H1 (cell line): ENCODE data around the gene NYAP2. TPM values are rescaled to one million over a fixed set of nuclear protein-coding genes. Genes with fewer than 3 reads are reported as not detected.

ENCODE experiments used
- CTCF ChIA-PET: fragments of 300-600 bp; sonication (Branson Sonifier 250); formaldehyde crosslinking; loops from one replicate; lab custom pipeline; 2021; ENCODE audit not compliant: partially characterized antibody; lab: Charles Lee
- POLR2A ChIA-PET: fragments of 300-600 bp; sonication (Branson Sonifier 250); formaldehyde crosslinking; loops from one replicate; lab custom pipeline; 2021; ENCODE audit warnings: inconsistent platforms; ENCODE audit not compliant: partially characterized antibody; lab: Charles Lee
- DNase-seq, 2 experiments: peaks; one replicate each; pipeline versions ENCODE4 v3.0.0 to v3.0.0-alpha.2; 2010 to 2022; ENCODE audit warnings: low spot score in 2 of 2, low read depth in 1 of 2, mixed read lengths in 1 of 2
- FAIRE-seq: peaks from 2 replicates; lab custom pipeline; 2011; peaks lifted over from hg19 to GRCh38; lab: Jason Lieb, UNC
- H2AFZ ChIP-seq: 2 replicates; pipeline ENCODE4 v1.8.1; 2012; ENCODE audit warnings: low read length, inconsistent platforms
- H2AK5ac ChIP-seq: 2 replicates; pipeline ENCODE4 v1.6.1; 2013; ENCODE audit warnings: low read depth, low read length
- H2BK120ac ChIP-seq: replicated peaks from 2 replicates; pipeline ENCODE3; 2013; ENCODE audit warnings: low read depth, low read length, inconsistent platforms
- H2BK12ac ChIP-seq: 2 replicates; pipeline ENCODE4 v1.6.1; 2013; ENCODE audit warnings: low read depth, low read length
- H2BK15ac ChIP-seq: 2 replicates; pipeline ENCODE4 v1.6.1; 2013; ENCODE audit warnings: low read length
- H2BK20ac ChIP-seq: 2 replicates; pipeline ENCODE4 v1.6.1; 2013; ENCODE audit warnings: low read length
- H2BK5ac ChIP-seq: 2 replicates; pipeline ENCODE4 v1.6.1; 2013; ENCODE audit warnings: low read depth, low read length
- H3K14ac ChIP-seq: 2 replicates; pipeline ENCODE4 v1.6.1; 2013; ENCODE audit warnings: inconsistent platforms; ENCODE audit not compliant: insufficient read length
- H3K18ac ChIP-seq: 2 replicates; pipeline ENCODE4 v1.6.1; 2013; ENCODE audit warnings: low read length; ENCODE audit errors: extremely low read depth
- H3K23ac ChIP-seq: 2 replicates; pipeline ENCODE4 v1.6.1; 2013; ENCODE audit warnings: inconsistent platforms; ENCODE audit not compliant: insufficient read length
- H3K23me2 ChIP-seq: 2 replicates; pipeline ENCODE4 v1.6.1; 2013; ENCODE audit warnings: low read depth, low read length
- H3K27ac ChIP-seq: 2 replicates; pipeline ENCODE4 v1.6.1; 2011; ENCODE audit warnings: low read depth, low read length, inconsistent platforms
- H3K27me3 ChIP-seq, 4 experiments: replicated peaks in 1 of 4; 1 replicate in 1 of 4; 2 replicates in 3 of 4; pipeline versions ENCODE4 v1.6.1 to v1.8.1; 2011 to 2013; ENCODE audit warnings: low read length in 3 of 4, mild to moderate bottlenecking in 3 of 4, inconsistent platforms in 2 of 4, mixed read lengths in 2 of 4, moderate library complexity in 1 of 4; ENCODE audit not compliant: control insufficient read depth in 3 of 4, insufficient read depth in 3 of 4; ENCODE audit errors: extremely low read depth in 1 of 4
- H3K36me3 ChIP-seq, 4 experiments: 2 replicates each; pipeline versions ENCODE4 v1.6.1 to v1.8.1; 2011 to 2013; ENCODE audit warnings: mild to moderate bottlenecking in 4 of 4, low read length in 3 of 4, moderate library complexity in 2 of 4, control low read depth in 1 of 4, inconsistent platforms in 1 of 4; ENCODE audit not compliant: insufficient read depth in 4 of 4, control insufficient read depth in 2 of 4
- H3K4ac ChIP-seq: replicated peaks from 2 replicates; pipeline ENCODE3; 2013; ENCODE audit warnings: low read length, low read depth, mixed read lengths, inconsistent platforms; ENCODE audit not compliant: insufficient read length
- H3K4me1 ChIP-seq, 4 experiments: replicated peaks in 1 of 4; 1 replicate in 1 of 4; 2 replicates in 3 of 4; pipeline versions ENCODE4 v1.6.1 to v1.8.1; 2011 to 2013; ENCODE audit warnings: low read length in 3 of 4, inconsistent platforms in 2 of 4, mixed read lengths in 1 of 4; ENCODE audit not compliant: insufficient read depth in 4 of 4, control insufficient read depth in 3 of 4
- H3K4me2 ChIP-seq, 2 experiments: 2 replicates each; pipeline versions ENCODE4 v1.6.1 to v1.8.1; 2011 to 2013; ENCODE audit warnings: low read depth in 2 of 2, low read length in 2 of 2, control low read depth in 1 of 2, inconsistent platforms in 1 of 2, mild to moderate bottlenecking in 1 of 2; ENCODE audit not compliant: insufficient read depth in 1 of 2
- H3K4me3 ChIP-seq, 4 experiments: fragments of 200-600, 300-600 bp in 1 of 4; sonication (generic), shearing (Covaris generic), sonication (Bioruptor Twin) in 1 of 4; 2 replicates each; pipeline versions ENCODE4 v1.5.1 to v1.8.1; 2011 to 2016; ENCODE audit warnings: low read length in 4 of 4, low read depth in 3 of 4, control low read depth in 2 of 4, inconsistent platforms in 2 of 4, mild to moderate bottlenecking in 2 of 4, mixed read lengths in 1 of 4, moderate library complexity in 1 of 4; ENCODE audit not compliant: insufficient read depth in 2 of 4; ENCODE audit errors: extremely low read depth in 1 of 4
- H3K56ac ChIP-seq: replicated peaks from 2 replicates; pipeline ENCODE3; 2013; ENCODE audit warnings: low read depth, mild to moderate bottlenecking, mixed read lengths, low read length, inconsistent platforms; ENCODE audit not compliant: insufficient read length
- H3K79me1 ChIP-seq: 2 replicates; pipeline ENCODE4 v1.6.1; 2013; ENCODE audit warnings: low read depth, low read length, control low read depth
- H3K79me2 ChIP-seq, 2 experiments: 2 replicates each; pipeline versions ENCODE4 v1.6.1 to v1.8.1; 2012 to 2013; ENCODE audit warnings: low read length in 2 of 2, mild to moderate bottlenecking in 2 of 2, inconsistent platforms in 1 of 2; ENCODE audit not compliant: insufficient read depth in 2 of 2, control insufficient read depth in 1 of 2
- H3K9ac ChIP-seq, 4 experiments: replicated peaks in 1 of 4; 1 replicate in 1 of 4; 2 replicates in 3 of 4; pipeline versions ENCODE4 v1.6.1 to v1.8.1; 2011 to 2013; ENCODE audit warnings: low read depth in 3 of 4, low read length in 3 of 4, control low read depth in 2 of 4, mild to moderate bottlenecking in 2 of 4, moderate library complexity in 2 of 4, inconsistent platforms in 1 of 4; ENCODE audit errors: extremely low read depth in 1 of 4
- H3K9me3 ChIP-seq, 2 experiments: 2 replicates each; pipeline versions ENCODE4 v1.6.1 to v1.8.1; 2012 to 2013; ENCODE audit warnings: mild to moderate bottlenecking in 2 of 2, moderate library complexity in 2 of 2, control low read depth in 1 of 2, inconsistent platforms in 1 of 2, low read depth in 1 of 2, low read length in 1 of 2, mixed read lengths in 1 of 2; ENCODE audit not compliant: insufficient read depth in 2 of 2
- H4K20me1 ChIP-seq, 2 experiments: replicated peaks in 1 of 2; 2 replicates each; pipeline versions ENCODE3 to v1.8.1; 2011 to 2013; ENCODE audit warnings: inconsistent platforms in 2 of 2, low read length in 2 of 2, mild to moderate bottlenecking in 1 of 2; ENCODE audit not compliant: insufficient read depth in 2 of 2, control insufficient read depth in 1 of 2
- H4K5ac ChIP-seq: 2 replicates; pipeline ENCODE4 v1.6.1; 2013; ENCODE audit warnings: low read length, low read depth, mixed read lengths, inconsistent platforms; ENCODE audit not compliant: insufficient read length
- H4K8ac ChIP-seq: 2 replicates; pipeline ENCODE4 v1.8.0; 2013; ENCODE audit warnings: mild to moderate bottlenecking, moderate library complexity, low read length, inconsistent platforms; ENCODE audit not compliant: insufficient read depth; ENCODE audit errors: extremely low read depth
- H4K91ac ChIP-seq: replicated peaks from 2 replicates; pipeline ENCODE3; 2013; ENCODE audit warnings: low read length, mixed read lengths, inconsistent platforms; ENCODE audit not compliant: insufficient read length
- ATF3 ChIP-seq: IDR thresholded peaks from 2 replicates; pipeline ENCODE4 v1.6.1; 2011; ENCODE audit warnings: low read depth, mild to moderate bottlenecking, low read length; ENCODE audit not compliant: insufficient read depth
- BACH1 ChIP-seq: IDR thresholded peaks from 2 replicates; pipeline ENCODE4 v1.6.1; 2012; ENCODE audit warnings: low read length, improper control_type of control experiment
- BRCA1 ChIP-seq: IDR thresholded peaks from 2 replicates; pipeline ENCODE4 v1.6.1; 2012; ENCODE audit warnings: low read depth, low read length, improper control_type of control experiment
- CHD1 ChIP-seq: IDR thresholded peaks from 2 replicates; pipeline ENCODE4 v1.6.1; 2012; ENCODE audit warnings: low read depth, low read length, improper control_type of control experiment
- PHF8 ChIP-seq: fragments of 200-600 bp; sonication (generic); conservative IDR thresholded peaks from 2 replicates; pipeline ENCODE4 v1.7.1; 2012; ENCODE audit warnings: low read depth, mild to moderate bottlenecking, inconsistent platforms, low read length, moderate library complexity
- RBBP5 ChIP-seq: IDR thresholded peaks from 2 replicates; pipeline ENCODE4 v1.7.1; 2012; ENCODE audit warnings: low read depth, mild to moderate bottlenecking, inconsistent platforms, low read length, moderate library complexity, borderline replicate concordance
- SIX5 ChIP-seq: IDR thresholded peaks from 2 replicates; pipeline ENCODE4 v1.6.1; 2011; ENCODE audit warnings: mild to moderate bottlenecking, low read depth, low read length
- SP2 ChIP-seq: IDR thresholded peaks from 2 replicates; pipeline ENCODE4 v1.6.1; 2012; ENCODE audit warnings: mild to moderate bottlenecking, low read length, inconsistent platforms
- SP4 ChIP-seq: IDR thresholded peaks from 2 replicates; pipeline ENCODE4 v1.6.1; 2012; ENCODE audit warnings: low read length, inconsistent platforms
- TAF1 ChIP-seq: IDR thresholded peaks from 2 replicates; pipeline ENCODE4 v1.6.1; 2011; ENCODE audit warnings: mild to moderate bottlenecking, low read depth, low read length
- WGBS, 2 experiments: shearing (Covaris generic) in 1 of 2; methylation state at CpG; one replicate each; pipeline versions ENCODE4 v1.1.6 to v1.1.7; 2013 to 2015; ENCODE audit warnings: low lambda C conversion rate in 2 of 2, mixed read lengths in 2 of 2, inconsistent platforms in 1 of 2, low coverage in 1 of 2, missing lambda C conversion rate in 1 of 2; ENCODE audit not compliant: insufficient replicate concordance in 2 of 2, insufficient coverage in 1 of 2, insufficient read length in 1 of 2; ENCODE audit errors: extremely low coverage in 1 of 2, missing lambda C conversion rate in 1 of 2; 5-methylcytosine and 5-hydroxymethylcytosine counted together
- polyA plus RNA-seq, 7 experiments: library from polyadenylated mRNA; depleted of rRNA in 3 of 7; stranded (reverse) in 5 of 7; unstranded in 2 of 7; fragments of >200 nt in 5 of 7; fragments of 200-250 nt in 2 of 7; gene quantifications; 1 replicate in 5 of 7; 2 replicates in 1 of 7; 4 replicates in 1 of 7; pipeline versions ENCODE4 v1.2.1 to v1.2.3, GENCODE V29; 2011 to 2013; ENCODE audit warnings: missing spikeins in 2 of 7, mixed read lengths in 2 of 7
- total RNA-seq: library from RNA; stranded (reverse); fragmentation: NEBNext Ultra II Directional; extraction: Animal tissue kit (Norgen Biotek cat#: 25700); gene quantifications from 2 replicates; pipeline ENCODE4 v1.2.1, GENCODE V29; 2021

Gene NYAP2
- total and polyA plus RNA-seq, 2 of the 8 experiments (the other 6 are each of a cell fraction or from before 2014, with no cell fraction given), result not detected

- Histone ChIP-seq H3K23ac (no peak overlapping the region), H2BK15ac (no peak overlapping the region), H3K4me2 (no peak overlapping the region), H3K56ac (no peak overlapping the region), H3K27ac (no peak overlapping the region), H3K36me3 (no peaks in the 10 kb centered on the region), H3K14ac (no peak overlapping the region), H2BK20ac (no peak overlapping the region), H3K18ac (no peak overlapping the region), H3K27me3 (no peaks in the 10 kb centered on the region), H3K23me2 (no peaks in the 10 kb centered on the region; the same call in 1 of the 2 replicates), H3K4me1 (no peaks in the 10 kb centered on the region; a peak in 1 of 7 replicates), H2BK120ac (no peak overlapping the region), H4K20me1 (no peaks in the 10 kb centered on the region), H4K91ac (no peak overlapping the region), H3K79me1 (no peaks in the 10 kb centered on the region), H2AFZ (no peak overlapping the region), H4K8ac (no peak overlapping the region), H2BK5ac (no peak overlapping the region), H3K4me3 (no peak overlapping the region), H2AK5ac (no peak overlapping the region), H3K79me2 (no peaks in the 10 kb centered on the region), H2BK12ac (no peak overlapping the region), H3K9ac (no peak overlapping the region), H4K5ac (no peak overlapping the region), H3K4ac (no peak overlapping the region), H3K9me3 (no peaks in the 10 kb centered on the region)
- WGBS, 2 experiments, result 76% methylated on average over 1 of the region's 1 CpG; no CpG with 5 or more reads in 1 of the 2 experiments
- POLR2A ChIA-PET, result no interaction called here
- DNase-seq (no peak), FAIRE-seq (no peak)
- CTCF ChIA-PET, result no interaction called here
- TF ChIP-seq SIX5 (no peak), TAF1 (no peak), SP4 (no peak), CHD1 (no peak), BRCA1 (no peak), PHF8 (no peak), ATF3 (no peak), SP2 (no peak), BACH1 (no peak), RBBP5 (no peak)
Measured at GRCh38 chr2:225512469-225512868, 113.0 kb downstream of the NYAP2 start.
